ENCODE measurements around the gene COL5A1. TPM values are rescaled to one million over a fixed set of nuclear protein-coding genes. Genes with fewer than 3 reads are reported as not detected.

COL5A1 gene
- total RNA-seq, 1 experiment from 2014 or later: not detected

- peaks cover 6% of the 10 kb centered on the region for H3K9me3 Mint-ChIP-seq (ENCODE audit: unreplicated experiment)
- ChIA-PET CTCF (interaction anchor here (0.6 to 0.8 kb wide), 4 partner anchors 32 to 1158 kb away, joined by 3 to 4 read pairs (median 3); no protein-coding TSS in a partner anchor), POLR2A (interaction anchor here (0.7 kb wide), 1 partner anchor 59 kb away, joined by 3 read pairs; no protein-coding TSS in a partner anchor)
- intact Hi-C loops (cut with micrococcal nuclease): no loop called here
- DNase-seq (ENCODE audit: unreplicated experiment): no peak
- no peak overlapping the region for H3K4me3 Mint-ChIP-seq (ENCODE audit: unreplicated experiment)
- no TSS peak for BruUV-seq (replicated peaks)
- no peaks in the 10 kb centered on the region for H3K4me1 Mint-ChIP-seq (ENCODE audit: insufficient read depth, unreplicated experiment)
- H3K27me3 Mint-ChIP-seq (ENCODE audit: insufficient read depth, unreplicated experiment): no peaks in the 10 kb centered on the region
- TF ChIP-seq CTCF (IDR thresholded peaks at IDR 0.05; ENCODE audit: unreplicated experiment): no peak
- no peak overlapping the region for H3K27ac Mint-ChIP-seq (ENCODE audit: low read depth, unreplicated experiment)
- no peaks in the 10 kb centered on the region for H3K36me3 Mint-ChIP-seq (ENCODE audit: insufficient read depth, unreplicated experiment)
Observed at GRCh38 chr9:134730011-134730760, 88.6 kb downstream of the COL5A1 start.

- H3K36me3 Mint-ChIP-seq (ENCODE audit: insufficient read depth, unreplicated experiment): no peaks in the 10 kb centered on the region
- intact Hi-C loops (cut with micrococcal nuclease): no loop called here
- POLR2A ChIA-PET: interaction anchor here (0.7 kb wide), 1 partner anchor 60 kb away, joined by 3 read pairs; no protein-coding TSS in a partner anchor
Observed at GRCh38 chr9:134730761-134731496, 89.3 kb downstream of the COL5A1 start.

GRCh38 chr9:134731497-134732391 is 90.1 kb downstream of the COL5A1 start:
- Mint-ChIP-seq H3K4me3 (ENCODE audit: unreplicated experiment) (no peak overlapping the region), H3K27ac (ENCODE audit: low read depth, unreplicated experiment) (no peak overlapping the region), H3K4me1 (ENCODE audit: insufficient read depth, unreplicated experiment) (no peaks in the 10 kb centered on the region), H3K27me3 (ENCODE audit: insufficient read depth, unreplicated experiment) (peaks cover 8% of the 10 kb centered on the region), H3K36me3 (ENCODE audit: insufficient read depth, unreplicated experiment) (no peaks in the 10 kb centered on the region), H3K9me3 (ENCODE audit: unreplicated experiment) (peaks cover 6% of the 10 kb centered on the region)
- intact Hi-C loops (cut with micrococcal nuclease): no loop called here
- BruUV-seq (replicated peaks): no TSS peak
- ChIA-PET CTCF (interaction anchor here (0.5 to 0.7 kb wide), 3 partner anchors 24 to 303 kb away, joined by 3 read pairs; no protein-coding TSS in a partner anchor), POLR2A (interaction anchor here (0.7 kb wide), 1 partner anchor 100 kb away, joined by 3 read pairs; no protein-coding TSS in a partner anchor)
- no peak for DNase-seq (ENCODE audit: unreplicated experiment)
- no peak for TF ChIP-seq CTCF (IDR thresholded peaks at IDR 0.05; ENCODE audit: unreplicated experiment)

More at GRCh38 chr9:134730761-134731496, 89.3 kb downstream of the COL5A1 start:
- CTCF ChIA-PET: interaction anchor here (0.5 to 0.8 kb wide), 3 partner anchors 23 to 1158 kb away, joined by 3 to 4 read pairs (median 3); no protein-coding TSS in a partner anchor
- Mint-ChIP-seq H3K4me1 (ENCODE audit: insufficient read depth, unreplicated experiment) (no peaks in the 10 kb centered on the region), H3K27me3 (ENCODE audit: insufficient read depth, unreplicated experiment) (peaks cover under 1% of the 10 kb centered on the region), H3K9me3 (ENCODE audit: unreplicated experiment) (peaks cover 6% of the 10 kb centered on the region), H3K4me3 (ENCODE audit: unreplicated experiment) (no peak overlapping the region), H3K27ac (ENCODE audit: low read depth, unreplicated experiment) (no peak overlapping the region)
- no peak for DNase-seq (ENCODE audit: unreplicated experiment)
- TF ChIP-seq CTCF (IDR thresholded peaks at IDR 0.05; ENCODE audit: unreplicated experiment): no peak
- no TSS peak for BruUV-seq (replicated peaks)

All from MCF 10A (cell line).